DMS114 treated with DMSO at 0.1 percent for 48 hours (cell line): Measurements from ENCODE around the gene CCL23.
"Not testable (repeated sequence)": the region's sequence is repeated elsewhere in the genome, so short reads cannot be mapped to it uniquely, and the experiment has no call there.

ENCODE experiments used
- DNase-seq: peaks from one replicate; lab custom pipeline; 2025; ENCODE audit not compliant: unreplicated experiment; lab: John Stamatoyannopoulos, UW

CCL23 gene, protein sequence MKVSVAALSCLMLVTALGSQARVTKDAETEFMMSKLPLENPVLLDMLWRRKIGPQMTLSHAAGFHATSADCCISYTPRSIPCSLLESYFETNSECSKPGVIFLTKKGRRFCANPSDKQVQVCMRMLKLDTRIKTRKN

DNA sequence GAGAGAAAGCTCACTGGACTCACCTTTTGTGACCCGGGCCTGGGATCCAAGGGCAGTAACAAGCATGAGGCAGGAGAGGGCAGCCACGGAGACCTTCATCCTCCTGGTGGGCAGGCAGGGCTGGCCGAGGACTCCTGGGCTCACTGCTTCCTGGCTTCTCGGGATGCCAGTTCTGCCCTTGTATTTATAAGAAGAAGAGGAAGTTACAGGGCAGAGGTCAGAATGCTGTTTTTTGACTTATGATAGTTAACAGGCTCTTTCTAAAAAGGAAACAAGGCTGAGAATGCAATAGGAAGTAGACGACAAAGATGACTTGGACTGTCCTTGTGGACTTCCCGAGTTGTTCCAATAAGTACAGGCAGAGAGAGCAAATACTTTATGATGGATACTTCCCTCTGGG lies at the start of gene CCL23:
Gene CCL23, minus strand, starts transcription at position 174 of the 400 bp plus-strand sequence. Its CDS starts 75 bp downstream, at position 99.
- no peak for DNase-seq

DNA sequence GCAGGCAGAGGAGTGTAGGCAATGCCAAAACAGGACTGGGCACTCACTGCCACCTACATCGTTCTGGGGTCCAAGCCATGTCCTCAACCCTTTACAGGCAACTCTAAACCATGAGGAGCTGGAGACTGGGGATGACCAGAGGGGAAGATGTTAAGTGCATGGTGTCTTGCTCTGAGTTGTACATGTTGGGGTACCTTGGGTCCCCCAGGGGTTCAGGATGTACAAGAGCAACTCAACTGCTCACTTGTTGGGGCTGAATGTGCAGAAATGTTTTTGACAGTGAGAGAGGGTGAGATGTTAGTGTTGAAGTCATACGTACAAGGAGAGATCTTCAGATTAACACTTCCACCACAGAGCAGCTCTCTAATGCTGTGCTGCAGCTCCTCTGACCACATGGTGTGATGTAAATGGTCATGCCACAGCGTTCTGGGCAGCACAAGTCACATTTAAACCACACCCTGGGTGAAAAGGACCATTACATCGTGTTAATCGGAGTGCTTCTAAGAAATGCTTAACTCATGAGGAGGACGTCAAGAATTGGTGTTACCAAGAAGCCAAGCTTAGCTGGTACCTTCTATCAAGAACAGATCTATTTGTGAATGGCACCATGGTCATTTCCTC lies 48.7 kb upstream of the CCL23 start:
- DNase-seq, result no peak

DNA sequence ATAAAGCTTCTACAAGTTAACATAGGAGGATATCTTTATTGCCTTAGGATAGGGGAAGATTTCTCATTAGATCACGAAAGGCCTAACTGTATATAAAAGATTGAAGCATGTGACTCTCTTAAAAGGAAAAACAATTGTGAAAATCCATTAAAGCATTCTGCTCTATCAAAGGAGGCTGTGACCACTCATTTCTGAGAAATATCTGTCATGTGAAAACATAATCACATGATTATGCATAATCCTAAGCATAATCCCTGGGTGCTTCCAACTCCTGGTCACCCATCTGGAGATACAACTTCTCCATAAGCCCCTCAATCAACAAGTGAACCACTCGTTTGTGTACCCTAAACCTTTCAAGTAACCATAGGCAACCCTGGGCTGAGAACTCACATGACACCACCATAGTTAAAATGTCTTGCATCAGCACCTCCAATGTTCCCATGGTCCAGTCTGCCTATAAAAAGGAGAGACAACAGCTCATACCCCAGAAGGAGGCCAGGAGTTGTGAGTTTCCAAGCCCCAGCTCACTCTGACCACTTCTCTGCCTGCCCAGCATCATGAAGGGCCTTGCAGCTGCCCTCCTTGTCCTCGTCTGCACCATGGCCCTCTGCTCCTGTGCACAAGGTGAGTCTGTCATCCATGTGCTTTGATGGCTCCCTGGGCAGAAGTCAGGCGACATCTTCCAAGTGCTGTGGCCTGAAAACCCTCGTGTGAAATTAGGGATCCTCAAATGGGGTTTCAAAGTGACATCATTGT lies 46.2 kb upstream of the CCL23 start, which contains the start of gene CCL18:
Gene CCL18, plus strand, starts transcription at position 487 of the 756 bp plus-strand sequence. Its CDS starts 71 bp downstream, at position 558.
- DNase-seq, result no peak

DNA sequence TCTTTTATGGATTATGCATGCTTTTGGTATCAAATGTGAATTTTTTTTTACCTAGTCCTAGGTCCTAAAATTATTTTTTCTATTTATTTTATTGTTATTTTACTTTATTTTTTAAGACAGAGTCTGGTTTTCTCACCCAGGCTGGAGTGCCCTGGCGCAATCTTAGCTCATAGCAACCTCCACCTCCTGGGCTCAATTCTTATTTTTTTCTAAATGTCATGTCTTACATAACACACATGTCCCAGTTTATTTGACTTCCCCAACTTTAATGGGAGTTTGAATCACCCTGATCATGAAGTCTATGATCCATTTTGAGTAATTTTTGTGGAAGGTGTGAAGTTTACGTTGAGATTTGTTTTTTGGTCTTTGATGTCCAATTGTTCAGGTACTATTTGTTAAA lies 43.0 kb upstream of the CCL23 start:
- no peak for DNase-seq

DNA sequence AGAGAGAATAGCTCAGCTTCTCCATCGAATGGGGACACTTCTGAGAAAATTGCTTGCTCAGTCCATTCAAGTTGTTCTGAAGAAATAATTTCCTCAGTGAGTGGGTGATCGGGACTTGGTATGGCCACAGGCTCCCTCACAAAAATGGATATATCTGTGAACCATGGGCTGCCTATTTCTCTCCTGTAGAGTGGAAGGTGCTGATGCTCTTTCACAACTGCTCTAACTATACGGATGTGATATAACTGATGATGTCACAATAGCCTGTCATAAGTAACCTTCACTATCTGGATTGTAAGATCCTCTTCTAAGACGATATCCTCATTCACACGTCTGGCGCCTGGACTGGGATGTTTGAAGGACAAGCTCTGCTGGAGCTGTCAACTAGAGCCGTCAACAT lies 41.6 kb upstream of the CCL23 start:
- no peak for DNase-seq

DNA sequence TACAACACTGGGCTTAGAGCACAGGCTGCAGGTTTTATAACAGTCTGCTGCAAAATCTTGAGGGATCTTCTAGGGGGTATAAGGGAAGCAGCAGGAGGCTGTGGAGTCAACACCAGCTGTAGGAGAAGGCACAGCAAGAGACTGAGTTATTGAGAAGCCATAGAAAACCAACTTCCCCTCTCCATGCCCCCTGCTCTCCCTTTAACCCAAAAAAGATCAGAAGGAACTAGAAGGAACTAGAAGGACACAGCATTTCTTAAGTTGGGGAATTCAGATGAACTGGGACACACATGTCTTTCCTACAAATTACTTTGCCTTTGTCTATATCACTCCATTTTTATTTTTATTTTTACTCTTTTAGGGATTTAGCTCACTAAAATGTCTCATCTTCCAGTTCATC lies 40.1 kb upstream of the CCL23 start:
- no peak for DNase-seq

DNA sequence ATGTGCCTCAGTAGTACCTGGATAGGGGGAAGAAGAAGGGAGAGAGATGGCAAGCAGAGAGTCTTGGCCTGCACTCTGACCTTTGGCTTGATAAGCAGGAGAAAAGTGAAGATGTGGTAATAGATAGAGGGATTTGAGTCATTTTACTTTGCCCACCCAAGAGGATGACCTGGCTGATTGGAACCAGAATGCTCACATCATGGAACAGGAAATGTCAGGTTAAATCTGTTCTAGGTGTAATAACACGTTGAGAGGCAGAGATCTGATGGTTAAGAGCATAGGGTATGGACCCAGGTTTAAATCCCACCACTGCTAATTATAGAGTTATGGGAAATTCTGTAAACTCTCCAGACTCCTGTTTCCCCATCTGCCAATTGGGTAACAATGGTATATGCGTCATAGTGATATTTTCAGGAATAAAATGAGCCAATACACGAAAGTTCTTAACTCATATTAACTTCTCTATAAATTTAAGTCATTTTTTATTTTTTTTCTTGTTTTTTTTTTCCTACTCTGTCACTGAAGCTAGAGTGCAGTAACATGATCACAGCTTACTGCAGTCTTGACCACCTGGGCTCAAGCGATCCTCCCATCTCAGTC lies 38.2 kb upstream of the CCL23 start:
- DNase-seq, result no peak

DNA sequence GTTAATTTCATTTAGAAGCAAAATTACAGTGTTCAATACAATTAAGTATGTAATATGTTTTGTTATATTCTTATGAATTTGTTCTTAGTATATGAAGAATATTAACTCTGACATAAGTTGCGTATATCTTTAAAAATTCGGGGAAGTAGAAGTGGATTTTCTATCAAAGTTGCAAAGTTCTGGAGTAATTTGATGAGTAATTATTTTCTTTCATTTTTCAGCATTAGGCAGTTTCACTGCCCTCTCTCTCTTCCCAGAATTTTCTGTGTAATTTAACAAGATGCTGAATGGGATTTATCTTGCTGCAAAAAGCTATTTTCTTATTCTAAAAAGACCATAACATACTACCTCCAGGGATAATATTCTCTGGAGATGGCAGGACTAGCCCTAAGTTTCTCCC lies 37.4 kb upstream of the CCL23 start:
- no peak for DNase-seq

DNA sequence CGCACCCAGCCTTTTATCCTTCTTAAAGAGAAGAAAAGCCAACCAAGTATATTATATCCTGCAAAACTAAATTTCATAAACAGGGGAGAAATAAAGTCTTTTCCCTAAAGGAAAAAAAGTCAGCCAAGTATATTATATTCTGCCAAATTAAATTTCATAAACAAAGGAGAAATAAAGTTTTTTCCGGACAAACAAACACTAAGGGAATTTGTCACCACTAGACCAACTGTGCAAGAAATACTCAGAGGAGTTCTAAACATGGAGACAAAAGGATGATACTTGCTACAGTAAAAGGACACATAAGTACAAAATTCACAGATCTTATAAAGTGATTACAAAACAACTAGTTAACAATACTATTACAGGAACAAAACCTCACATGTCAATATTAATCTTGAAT lies 31.9 kb upstream of the CCL23 start:
- no peak for DNase-seq

DNA sequence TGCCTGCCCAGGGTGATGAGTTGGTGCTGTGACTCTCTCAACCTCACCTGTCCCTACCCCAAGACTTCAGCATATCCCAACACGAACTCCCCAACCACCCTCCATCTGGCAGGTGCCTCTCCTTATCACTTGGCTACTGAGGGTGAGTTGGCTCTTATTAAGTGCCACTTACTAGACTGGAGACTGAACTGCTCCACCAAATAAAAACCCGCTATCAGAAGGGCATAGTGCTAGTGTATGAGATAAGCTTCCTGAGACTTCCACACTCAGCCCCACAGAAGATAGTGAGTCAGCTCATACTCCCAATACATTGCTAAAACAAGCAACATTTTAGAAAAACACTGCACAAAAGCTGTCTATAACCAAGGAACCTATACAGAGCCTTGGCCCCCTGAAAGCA lies 30.3 kb upstream of the CCL23 start:
- DNase-seq, result no peak

DNA sequence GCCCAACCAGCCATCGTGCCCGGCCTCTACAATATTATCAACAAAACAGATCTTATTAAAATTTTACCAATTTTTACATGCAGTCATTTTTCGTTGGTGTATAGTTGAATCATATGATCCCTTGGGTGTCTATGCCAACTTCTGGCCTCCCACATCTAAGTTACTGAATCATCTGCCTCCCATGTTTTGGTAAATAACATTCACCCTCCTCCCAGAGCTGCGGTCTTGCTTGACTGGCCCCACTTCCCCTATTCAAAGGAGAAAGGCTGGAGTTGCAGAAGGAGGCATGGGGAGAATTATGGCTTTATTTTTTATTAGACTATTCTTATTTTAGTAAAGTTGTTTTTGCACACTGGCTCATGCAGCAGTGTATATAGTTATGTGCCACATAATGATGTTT lies 18.5 kb upstream of the CCL23 start:
- DNase-seq, result no peak

DNA sequence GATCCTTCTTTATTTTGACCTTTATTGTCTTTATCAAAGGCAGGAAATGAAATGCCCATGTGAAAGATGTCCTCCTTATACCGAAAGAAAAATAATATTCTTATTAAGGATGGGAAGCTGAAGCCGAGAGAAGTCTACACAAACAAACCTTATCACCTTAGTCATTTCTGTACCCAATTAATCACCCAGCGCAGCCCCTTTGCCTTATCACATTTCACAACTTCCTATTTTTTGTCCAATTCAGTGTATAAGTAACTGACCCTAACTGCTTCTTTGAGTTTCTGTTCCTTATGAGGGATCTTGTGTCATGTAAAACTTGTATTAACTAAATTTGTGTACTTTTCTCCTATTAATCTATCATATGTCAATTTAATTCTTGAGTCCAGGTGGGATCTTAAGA lies 16.4 kb upstream of the CCL23 start:
- no peak for DNase-seq

DNA sequence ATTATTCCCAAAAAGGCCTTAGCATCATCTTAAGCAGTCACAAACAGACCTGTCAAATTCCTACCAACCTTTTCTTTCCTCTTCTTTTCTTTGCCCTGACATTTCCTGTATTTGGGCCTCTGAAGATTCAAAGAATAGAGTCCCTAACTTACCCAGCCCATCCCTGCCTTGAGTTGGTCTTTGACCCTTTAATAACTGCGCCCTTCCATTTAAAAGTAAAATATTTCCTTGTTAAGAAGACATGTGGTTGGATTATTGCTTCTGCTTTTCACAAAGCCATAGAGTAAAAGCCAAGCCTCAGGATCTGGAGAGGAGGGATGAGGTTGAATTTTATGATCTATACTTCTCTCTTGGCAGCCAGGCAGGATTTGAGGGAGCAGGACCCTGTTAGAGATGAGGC lies 13.2 kb upstream of the CCL23 start:
- DNase-seq, result no peak

DNA sequence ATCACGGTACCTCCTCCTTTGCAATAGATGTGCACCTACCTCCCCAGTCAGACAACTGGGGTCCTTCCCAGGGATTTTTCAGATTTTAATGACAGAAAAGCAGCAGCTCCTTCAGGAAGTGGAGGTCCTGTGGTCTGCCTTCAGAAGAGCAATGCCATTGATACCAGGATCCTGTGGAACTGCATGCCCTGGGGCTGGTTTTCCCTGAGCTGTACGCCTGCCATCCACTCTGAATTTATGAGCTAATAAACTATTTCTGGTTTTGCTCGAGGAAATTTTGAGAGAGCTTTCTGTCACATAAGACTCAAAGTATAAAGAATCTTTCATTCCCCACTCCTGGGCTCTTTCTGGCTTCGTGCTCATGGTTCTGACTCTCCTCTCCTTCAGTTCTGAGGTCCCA lies 10.0 kb upstream of the CCL23 start:
- DNase-seq, result no peak

DNA sequence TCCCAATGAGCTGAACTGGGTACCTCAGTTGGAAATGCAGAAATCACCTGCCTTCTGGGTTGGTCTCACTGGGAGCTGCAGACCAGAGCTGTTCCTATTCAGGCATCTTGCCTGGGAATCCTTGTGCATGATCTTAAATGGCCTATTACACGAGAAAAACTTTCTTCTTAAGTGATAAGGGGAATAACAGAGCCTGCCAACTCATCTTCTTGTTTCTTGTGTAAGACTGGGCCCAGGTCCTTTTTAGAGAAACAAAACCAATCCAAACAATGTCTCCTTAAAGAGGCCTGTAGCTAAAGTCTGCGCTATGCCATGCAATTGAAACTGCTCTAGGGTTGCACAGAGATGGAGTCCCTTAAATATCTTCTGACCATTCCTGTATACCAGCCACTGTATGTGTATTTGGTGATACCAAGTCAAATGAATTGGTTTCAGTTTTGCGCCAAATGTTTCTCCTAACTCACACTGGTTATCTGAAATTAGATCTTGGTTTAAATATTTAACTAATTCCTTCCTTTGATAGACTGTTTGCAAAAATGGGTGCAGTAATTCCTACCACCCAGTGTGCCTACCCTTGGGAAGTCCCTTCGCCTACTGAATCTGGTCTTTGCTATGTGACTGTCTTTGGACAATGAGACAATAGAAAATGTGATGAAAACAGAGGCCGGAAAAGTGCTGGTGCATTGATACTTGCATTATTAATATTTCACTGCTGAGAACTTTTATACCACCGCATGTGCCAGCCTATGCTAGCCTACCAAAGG lies 6.5 kb upstream of the CCL23 start:
- DNase-seq, result no peak

DNA sequence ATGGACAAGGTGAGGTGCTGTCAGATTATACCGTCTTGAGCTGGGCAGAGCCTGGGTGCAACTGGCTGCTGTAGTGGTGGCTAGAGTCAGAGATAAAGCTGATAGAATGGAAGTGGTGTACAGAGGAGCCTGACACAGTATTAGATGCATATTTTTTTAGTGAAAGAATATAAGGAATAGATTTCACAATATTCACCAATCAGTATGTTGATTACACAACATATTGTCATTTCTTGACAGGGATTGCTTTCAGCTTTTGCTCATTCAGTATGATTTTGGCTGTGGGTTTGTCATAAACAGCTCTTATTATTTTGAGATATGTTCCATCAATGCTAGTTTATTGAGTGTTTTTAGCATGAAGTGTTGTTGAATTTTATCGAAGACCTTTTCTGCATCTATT lies 1.7 kb upstream of the CCL23 start:
- no peak for DNase-seq

DNA sequence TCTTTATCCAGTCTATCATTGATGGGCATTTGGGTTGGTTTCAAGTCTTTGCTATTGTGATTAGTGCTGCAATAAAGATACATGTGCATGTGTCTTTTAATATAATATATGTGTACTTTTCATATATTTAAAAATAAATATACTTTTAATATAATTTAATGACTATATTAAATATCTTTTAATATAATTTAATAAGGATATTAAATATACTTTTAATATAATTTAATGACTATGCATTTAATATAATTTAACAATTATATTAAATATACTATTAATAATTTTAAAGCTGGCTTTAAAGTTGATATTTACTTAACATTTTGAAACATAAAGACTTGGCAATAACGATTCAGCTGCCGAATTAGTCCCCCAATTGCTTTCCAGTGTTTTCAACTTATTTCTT lies 1.2 kb downstream of the CCL23 start:
- no peak for DNase-seq

DNA sequence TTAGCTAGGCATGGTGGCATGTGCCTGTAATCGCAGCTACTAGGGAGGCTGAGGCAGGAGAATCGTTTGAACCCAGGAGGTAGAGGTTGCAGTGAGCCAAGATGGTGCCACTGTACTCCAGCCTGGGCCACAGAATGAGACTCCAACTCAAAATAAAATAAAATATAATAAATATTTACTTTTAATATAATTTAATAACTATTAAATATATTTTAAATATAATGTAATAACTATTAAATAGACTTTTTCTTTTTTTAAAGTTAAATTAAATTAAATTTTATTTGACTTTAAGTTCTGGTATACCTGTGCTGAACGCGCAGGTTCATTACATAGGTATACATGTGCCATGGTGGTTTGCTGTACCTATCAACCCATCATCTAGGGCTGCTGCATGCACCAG lies 1.9 kb downstream of the CCL23 start:
- not testable (repeated sequence) for DNase-seq

DNA sequence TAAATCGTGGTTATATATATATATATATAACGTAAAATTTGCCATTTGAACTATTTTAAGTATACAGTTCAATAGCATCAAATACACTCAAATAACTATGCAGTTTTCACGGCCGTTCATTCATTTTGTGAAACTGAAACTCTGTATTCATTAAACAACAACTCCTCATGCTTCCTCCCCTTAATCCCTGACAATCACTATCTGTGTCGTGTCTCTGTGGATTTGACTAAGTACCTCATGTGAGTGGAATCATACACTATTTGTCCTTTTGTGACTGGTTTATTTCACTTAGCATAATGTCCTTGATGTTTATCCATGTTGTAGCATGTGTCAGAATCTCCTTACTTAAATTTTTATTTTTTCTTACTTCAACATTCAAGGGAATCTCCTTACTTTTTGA lies 2.8 kb downstream of the CCL23 start:
- DNase-seq, result no peak

DNA sequence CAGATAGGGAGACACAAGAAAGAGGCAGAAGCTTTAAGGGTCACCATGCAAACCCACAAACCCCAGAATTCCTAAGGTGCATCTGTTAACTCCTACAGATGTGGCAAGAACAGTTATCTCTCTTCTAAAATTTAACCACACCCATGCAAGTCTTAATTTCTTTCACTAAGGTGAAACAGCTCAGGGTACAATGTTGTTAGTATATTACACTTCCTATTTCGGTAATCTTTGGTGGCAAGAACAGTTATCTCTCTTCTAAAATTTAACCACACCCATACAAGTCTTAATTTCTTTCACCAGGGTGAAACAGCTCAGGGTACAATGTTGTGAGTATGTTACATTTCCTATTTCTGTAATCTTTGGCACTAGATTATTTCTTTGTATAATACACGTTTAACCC lies 6.6 kb downstream of the CCL23 start:
- DNase-seq, result no peak

DNA sequence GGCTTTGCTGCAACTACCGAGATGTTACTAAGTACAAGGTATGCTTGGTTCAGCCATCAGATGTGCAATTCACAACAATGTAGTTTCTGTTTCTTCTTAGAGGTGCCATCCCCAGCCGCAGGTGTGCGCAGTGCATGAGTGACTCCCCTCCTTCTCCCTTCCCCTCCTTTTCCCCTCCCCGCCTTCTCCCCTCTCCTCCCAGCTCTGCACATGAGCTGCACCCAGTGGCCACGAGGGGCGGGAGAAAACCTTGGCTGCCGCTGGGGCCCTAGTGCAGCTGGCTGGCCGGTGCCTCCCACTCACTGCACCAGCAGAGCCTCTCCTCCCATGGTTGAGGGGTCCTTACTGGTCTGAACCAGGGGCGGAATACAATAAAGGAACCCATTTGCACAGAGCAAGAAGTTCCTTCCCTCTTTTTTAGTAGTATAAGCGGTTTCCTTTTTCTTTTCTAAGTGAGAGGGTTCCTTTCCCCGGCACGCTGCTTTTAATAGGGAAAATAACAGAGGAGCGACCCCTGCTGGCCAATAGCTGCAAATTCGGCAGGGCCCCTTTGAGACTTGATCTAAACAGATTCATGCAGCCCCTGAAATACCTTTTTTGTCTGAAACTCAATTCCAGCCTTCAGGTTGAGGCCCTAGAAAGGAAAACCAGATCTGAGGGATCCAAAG lies 8.6 kb downstream of the CCL23 start:
- DNase-seq, result no peak
